CD1c-positive myeloid dendritic cell (primary cell): ENCODE measurements around the gene ARHGEF7.

ENCODE experiments used
- DNase-seq: peaks from one replicate; pipeline ENCODE4 v3.0.0-alpha.2; 2016; ENCODE audit errors: extremely low spot score

Gene ARHGEF7

GRCh38 chr13:111323950-111324651 is 209.0 kb downstream of the ARHGEF7 start:
- DNase-seq: no peak

- DNase-seq: no peak
Measured at GRCh38 chr13:111324736-111325135, 209.6 kb downstream of the ARHGEF7 start.

DNA sequence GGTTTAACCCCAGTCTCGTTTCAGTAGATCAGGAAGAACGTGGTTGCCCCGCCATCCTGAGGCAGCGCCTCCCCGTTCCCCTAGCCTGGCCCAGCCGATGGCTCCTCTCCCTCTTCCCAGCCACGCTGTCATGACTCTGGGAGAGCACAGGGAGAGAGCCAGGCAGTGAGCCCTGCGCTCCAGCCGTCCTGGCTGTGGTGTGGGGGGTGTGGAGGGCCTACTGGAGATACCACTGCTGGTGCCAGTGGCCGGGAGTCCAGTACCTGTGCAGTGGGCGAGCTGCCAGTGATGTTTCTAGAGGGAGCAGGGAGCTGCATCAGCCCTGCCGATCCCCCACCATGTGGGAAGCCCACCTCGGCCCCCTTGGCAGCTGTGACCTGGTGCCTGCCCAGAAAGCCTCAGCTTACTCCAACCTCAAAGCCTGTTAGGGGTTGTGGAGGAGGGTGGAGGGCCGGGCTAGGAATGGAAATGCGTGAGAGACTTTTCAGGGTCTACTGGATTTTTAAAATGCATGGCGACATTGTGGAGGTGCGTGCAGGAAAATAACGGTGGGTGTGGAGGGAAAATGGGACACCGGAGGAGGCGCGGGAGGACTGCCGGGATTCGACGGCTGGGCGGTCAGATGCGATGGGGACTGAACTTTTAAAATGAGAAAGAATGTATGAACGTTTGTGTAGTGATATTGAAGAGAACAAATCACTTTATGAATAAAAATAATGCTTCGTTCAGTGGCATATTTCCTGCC is 210.2 kb downstream of the ARHGEF7 start:
- DNase-seq: no peak

GRCh38 chr13:111325941-111326620 is 211.0 kb downstream of the ARHGEF7 start:
- DNase-seq: no peak

DNA sequence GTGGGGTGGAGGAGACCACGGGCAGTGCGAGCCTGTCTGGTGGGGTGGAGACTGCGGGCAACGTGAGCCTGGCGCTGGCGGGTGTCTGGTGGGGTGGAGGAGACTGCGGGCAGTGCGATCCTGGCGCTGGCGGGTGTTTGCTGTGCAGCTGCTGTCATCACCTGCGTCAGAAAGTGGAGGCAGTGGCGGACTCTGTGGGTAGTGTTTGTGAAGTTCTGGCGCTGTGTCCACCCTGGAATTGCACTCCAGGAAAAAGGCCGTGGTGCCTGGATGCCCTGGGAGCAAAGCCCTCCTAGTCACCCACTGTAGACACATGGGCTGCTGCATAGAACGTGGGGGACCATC is 211.5 kb downstream of the ARHGEF7 start:
- DNase-seq: no peak

GRCh38 chr13:111326981-111327642 is 212.0 kb downstream of the ARHGEF7 start:
- DNase-seq: no peak

GRCh38 chr13:111327730-111328573 is 212.8 kb downstream of the ARHGEF7 start:
- DNase-seq: no peak

DNA sequence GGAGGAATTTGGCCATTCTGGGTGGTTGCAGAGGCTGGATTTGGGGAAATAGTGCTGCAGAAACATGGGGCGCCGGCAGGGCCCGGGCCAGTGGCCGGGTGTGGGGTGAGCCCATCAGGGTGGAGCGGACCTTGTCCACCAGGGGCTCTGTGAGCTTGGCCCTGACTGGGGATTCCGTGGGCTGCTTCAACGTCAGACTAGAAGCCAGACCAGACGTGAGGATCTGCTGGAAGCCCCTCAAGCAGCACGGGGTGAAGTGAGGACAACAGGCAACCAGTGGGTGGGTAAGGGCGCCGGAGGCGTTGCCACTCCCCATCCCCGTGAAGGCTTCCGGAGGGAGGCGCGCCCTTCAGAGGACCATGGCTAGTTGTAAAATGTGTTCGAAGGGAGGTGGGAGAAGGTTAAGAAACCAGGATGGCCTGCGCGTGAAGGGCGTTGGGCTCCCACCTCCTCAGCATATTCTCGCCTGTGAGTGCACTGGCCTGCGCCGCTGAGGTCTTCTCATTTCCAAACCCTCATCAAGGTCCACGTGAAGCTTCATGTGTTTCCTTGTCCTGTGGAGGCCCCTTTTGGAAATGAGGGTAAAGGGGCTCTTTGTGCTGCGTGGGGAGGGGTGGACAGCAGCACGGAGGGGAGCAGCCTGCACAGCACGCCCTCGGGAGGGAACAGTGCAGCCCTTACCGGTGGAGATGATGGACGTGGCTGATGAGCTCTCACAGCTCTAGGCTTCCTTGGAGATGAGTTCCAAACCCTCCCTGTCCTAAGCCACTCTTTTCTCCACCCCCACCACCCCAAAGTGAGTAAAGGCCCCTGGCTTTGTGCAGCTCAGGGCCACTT is 213.7 kb downstream of the ARHGEF7 start:
- no peak for DNase-seq

GRCh38 chr13:111329641-111330040 is 214.5 kb downstream of the ARHGEF7 start:
- DNase-seq: no peak

DNA sequence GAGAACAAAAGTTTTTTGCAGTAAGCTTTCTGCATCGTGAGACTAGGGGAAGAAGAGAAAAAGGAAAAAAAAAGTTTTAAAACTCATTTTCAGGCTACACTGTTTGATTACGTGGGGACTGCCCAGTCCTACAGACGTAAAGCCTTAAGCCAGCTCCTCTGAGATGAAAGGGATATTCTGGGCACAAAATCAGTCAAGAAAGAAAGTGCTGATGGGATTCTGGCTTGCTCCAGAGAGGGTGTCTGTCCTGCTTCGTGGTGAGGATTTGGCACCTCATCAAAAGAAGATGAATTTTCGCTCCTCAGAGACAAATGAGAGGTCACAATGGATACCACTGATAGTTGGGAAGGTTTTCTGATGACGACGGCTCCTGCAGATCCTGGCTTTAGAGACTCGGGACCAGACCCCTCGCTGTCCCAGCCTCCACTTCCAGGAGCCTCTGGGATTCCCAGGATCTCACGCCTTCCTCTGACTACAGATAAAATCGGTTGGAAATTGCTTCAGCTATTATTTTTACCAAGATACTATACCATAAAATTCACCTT is 215.0 kb downstream of the ARHGEF7 start:
- DNase-seq: no peak

- DNase-seq: no peak
Measured at GRCh38 chr13:111335298-111335697, 220.2 kb downstream of the ARHGEF7 start.

GRCh38 chr13:111336666-111337065 is 221.6 kb downstream of the ARHGEF7 start:
- no peak for DNase-seq

- no peak for DNase-seq
Measured at GRCh38 chr13:111337206-111337605, 222.1 kb downstream of the ARHGEF7 start.

DNA sequence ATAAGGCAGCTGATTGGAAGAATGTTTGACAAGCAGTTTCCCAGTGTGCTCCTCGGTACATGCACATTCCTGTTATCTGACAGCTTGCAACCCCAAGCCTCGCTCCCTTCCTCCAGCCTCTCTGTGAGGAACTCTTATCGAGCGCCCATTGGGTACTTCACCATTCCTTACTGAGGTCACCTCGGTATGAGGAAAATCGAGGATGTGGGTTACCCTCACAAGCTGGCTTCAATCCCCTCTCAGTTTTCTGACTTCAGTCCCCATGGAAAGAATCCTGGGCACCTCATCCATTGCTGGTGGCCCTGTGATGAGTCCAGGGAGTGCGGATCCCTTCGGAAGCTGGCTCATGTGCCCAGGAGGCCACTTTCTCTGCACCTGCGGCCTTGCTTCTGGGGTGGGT is 222.6 kb downstream of the ARHGEF7 start:
- no peak for DNase-seq

- DNase-seq: no peak
Measured at GRCh38 chr13:111338841-111339240, 223.7 kb downstream of the ARHGEF7 start.

DNA sequence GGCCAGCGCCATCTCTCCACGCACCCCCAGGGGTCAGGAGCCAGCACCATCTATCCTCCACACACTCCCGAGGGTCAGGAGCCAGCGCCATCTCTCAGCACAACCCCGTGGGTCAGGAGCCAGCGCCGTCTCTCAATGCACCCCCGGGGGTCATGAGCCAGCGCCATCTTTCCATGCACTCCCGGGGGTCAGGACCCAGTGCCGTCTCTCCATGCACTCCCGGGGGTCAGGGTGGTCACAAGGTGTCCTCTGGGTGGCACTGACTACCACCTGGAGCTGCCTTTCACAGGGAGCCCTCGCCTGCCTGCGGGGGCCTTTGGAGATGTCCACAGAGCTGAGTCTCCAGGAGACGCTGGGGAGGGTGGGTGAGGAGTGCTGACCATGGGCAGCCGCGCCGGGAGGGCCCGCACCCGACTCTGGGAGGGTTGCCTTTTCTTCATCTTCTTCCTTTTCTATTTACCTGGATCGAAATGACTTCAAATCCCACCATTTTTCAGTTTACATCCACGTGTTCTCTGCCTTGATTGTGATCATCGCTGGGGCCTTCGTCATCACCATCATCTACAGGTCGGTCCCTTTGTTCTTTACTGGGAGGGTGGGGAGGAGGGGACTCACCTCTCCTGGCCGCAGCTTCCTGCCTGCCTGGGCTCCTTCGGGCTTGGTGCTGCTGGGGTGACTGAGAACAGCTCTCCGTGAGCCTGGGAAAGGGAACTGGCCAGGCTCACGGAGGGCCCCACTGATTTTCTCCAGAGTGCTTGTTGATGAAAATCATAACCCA is 224.4 kb downstream of the ARHGEF7 start:
- no peak for DNase-seq

DNA sequence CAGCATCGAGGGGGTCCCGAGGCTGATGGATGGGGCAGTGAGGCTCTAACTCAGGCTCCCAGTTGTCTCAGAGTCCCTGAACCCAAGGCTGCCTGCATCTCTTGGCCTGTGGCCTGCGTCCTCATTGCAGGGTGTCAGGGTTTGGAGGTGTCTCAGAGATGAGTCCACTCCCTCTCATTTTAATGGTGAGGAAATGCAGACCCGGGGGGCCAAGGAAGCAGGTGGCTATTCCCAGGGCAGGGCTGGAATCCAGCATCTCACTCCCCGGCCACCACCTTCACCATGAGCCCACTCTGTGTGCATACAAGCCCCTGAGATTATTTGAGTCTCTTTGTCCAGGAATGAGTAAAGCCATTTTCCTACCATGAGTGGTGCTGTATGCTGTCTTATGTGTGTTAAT is 226.8 kb downstream of the ARHGEF7 start:
- DNase-seq: no peak

- DNase-seq: no peak
Measured at GRCh38 chr13:111342721-111343120, 227.6 kb downstream of the ARHGEF7 start.

- no peak for DNase-seq
Measured at GRCh38 chr13:111343186-111343805, 228.2 kb downstream of the ARHGEF7 start.
